ENCODE results near the gene GPX3.

GRCh38 chr5:151048526-151048925, 28.1 kb downstream of the GPX3 start:
- TF ChIP-seq CTCF (conservative IDR thresholded peaks at IDR 0.05; ENCODE audit: low read depth in 2 of 2), result peak; percentile 52 to 70
- no peak for TF ChIP-seq POLR2AphosphoS5 (IDR thresholded peaks at IDR 0.05; ENCODE audit: low read depth)
- TF ChIP-seq REST (IDR thresholded peaks at IDR 0.05; ENCODE audit: unreplicated experiment), result no peak
- no peak for TF ChIP-seq EZH2 (IDR thresholded peaks at IDR 0.05; ENCODE audit: low read depth, unreplicated experiment)
- no peak for TF ChIP-seq EZH2phosphoT487 (IDR thresholded peaks at IDR 0.05; ENCODE audit: unreplicated experiment)
- no peak for TF ChIP-seq ETS1 (IDR thresholded peaks at IDR 0.05)
